CD1c-positive myeloid dendritic cell (primary cell): ENCODE measurements around the gene MCTP2.
A peak's percentile ranks its signal among the peaks of the same experiment; 100 is the strongest.
"Not testable (repeated sequence)": the region's sequence is repeated elsewhere in the genome, so short reads cannot be mapped to it uniquely, and the experiment has no call there.

Source experiments
- DNase-seq: peaks from one replicate; pipeline ENCODE4 v3.0.0-alpha.2; 2016; ENCODE audit errors: extremely low spot score

The MCTP2 gene

GRCh38 chr15:94235041-94235440 lies 3.7 kb downstream of the MCTP2 start:
- DNase-seq = no peak

GRCh38 chr15:94235646-94236045 lies 4.3 kb downstream of the MCTP2 start:
- DNase-seq = peak; percentile 35

- DNase-seq = no peak
These were observed 5.2 kb downstream of the MCTP2 start for GRCh38 chr15:94236608-94237007.

- no peak for DNase-seq
These were observed 6.5 kb downstream of the MCTP2 start for GRCh38 chr15:94237903-94238302.

- peak; percentile 22 for DNase-seq
These were observed 7.3 kb downstream of the MCTP2 start for GRCh38 chr15:94238539-94239118.

GRCh38 chr15:94239474-94239873 lies 8.1 kb downstream of the MCTP2 start:
- no peak for DNase-seq

GRCh38 chr15:94240480-94240879 lies 9.1 kb downstream of the MCTP2 start:
- DNase-seq = no peak

GRCh38 chr15:94242257-94242656 lies 10.9 kb downstream of the MCTP2 start:
- DNase-seq = no peak

GRCh38 chr15:94243003-94243402 lies 11.6 kb downstream of the MCTP2 start:
- DNase-seq = not testable (repeated sequence)

GRCh38 chr15:94243418-94243817 lies 12.1 kb downstream of the MCTP2 start:
- no peak for DNase-seq

GRCh38 chr15:94246016-94246415 lies 14.7 kb downstream of the MCTP2 start:
- DNase-seq = no peak

GRCh38 chr15:94247789-94248638 lies 16.7 kb downstream of the MCTP2 start:
- DNase-seq = no peak

GRCh38 chr15:94250801-94251200 lies 19.4 kb downstream of the MCTP2 start:
- no peak for DNase-seq

- no peak for DNase-seq
These were observed 20.9 kb downstream of the MCTP2 start for GRCh38 chr15:94252223-94252766.

- DNase-seq = no peak
These were observed 21.6 kb downstream of the MCTP2 start for GRCh38 chr15:94252906-94253491.

GRCh38 chr15:94253742-94254141 lies 22.4 kb downstream of the MCTP2 start:
- DNase-seq = no peak

- no peak for DNase-seq
These were observed 24.2 kb downstream of the MCTP2 start for GRCh38 chr15:94255540-94255939.

GRCh38 chr15:94256511-94256910 lies 25.1 kb downstream of the MCTP2 start:
- DNase-seq = no peak

GRCh38 chr15:94257776-94258175 lies 26.4 kb downstream of the MCTP2 start:
- DNase-seq = not testable (repeated sequence)

GRCh38 chr15:94258246-94258645 lies 26.9 kb downstream of the MCTP2 start:
- DNase-seq = no peak

- DNase-seq = no peak
These were observed 27.9 kb downstream of the MCTP2 start for GRCh38 chr15:94259121-94259751.

- DNase-seq = peak; percentile 10
These were observed 28.5 kb downstream of the MCTP2 start for GRCh38 chr15:94259863-94260262.
